Measurements from ENCODE around the gene COA4. TPM values are rescaled to one million over a fixed set of nuclear protein-coding genes. Genes with fewer than 3 reads are reported as not detected.
"Not testable (repeated sequence)": the region's sequence is repeated elsewhere in the genome, so short reads cannot be mapped to it uniquely, and the experiment has no call there.

The COA4 gene
- total RNA-seq, 4 donors from 2014 or later, result 53.3 to 73.2 (median 57.5) TPM

- intact Hi-C loops (cut with DNase I), result no loop called here
- peaks cover 21 to 65% (median 51%) of the 10 kb centered on the region in 4 donors for H3K36me3 ChIP-seq
- DNase-seq (ENCODE audit: extremely low spot score), result no peak
- H3K9me3 ChIP-seq, result no peaks in the 10 kb centered on the region
- no peak overlapping the region for H3K27ac ChIP-seq (replicated peaks in 1 of 4)
- WGBS, result 74% methylated on average over 3 of the region's 3 CpGs
- H3K4me3 ChIP-seq, result no peak overlapping the region
- H3K4me1 ChIP-seq, result no peaks in the 10 kb centered on the region
- H3K27me3 ChIP-seq, result no peaks in the 10 kb centered on the region
- TF ChIP-seq EP300 (IDR thresholded peaks at IDR 0.05) (no peak), POLR2A (IDR thresholded peaks at IDR 0.05; ENCODE audit: low read depth) (no peak), POLR2AphosphoS5 (IDR thresholded peaks at IDR 0.05) (no peak), CTCF (IDR thresholded peaks at IDR 0.05) (no peak)
Measured at GRCh38 chr11:73893041-73893440, 16.4 kb upstream of the COA4 start.

- no peaks in the 10 kb centered on the region for H3K4me1 ChIP-seq
- intact Hi-C loops (cut with DNase I), result no loop called here
- no peak overlapping the region for H3K27ac ChIP-seq (replicated peaks in 1 of 4)
- WGBS, result 71% methylated on average over 1 of the region's 1 CpG
- peaks cover 21 to 76% (median 59%) of the 10 kb centered on the region in 4 donors for H3K36me3 ChIP-seq
- H3K27me3 ChIP-seq, result no peaks in the 10 kb centered on the region
- no peak for TF ChIP-seq EP300 (IDR thresholded peaks at IDR 0.05)
- no peak for TF ChIP-seq POLR2A (IDR thresholded peaks at IDR 0.05; ENCODE audit: low read depth)
- TF ChIP-seq CTCF (IDR thresholded peaks at IDR 0.05), result no peak
- TF ChIP-seq POLR2AphosphoS5 (IDR thresholded peaks at IDR 0.05), result no peak
- no peak overlapping the region for H3K4me3 ChIP-seq
- H3K9me3 ChIP-seq, result no peaks in the 10 kb centered on the region
- no peak for DNase-seq (ENCODE audit: extremely low spot score)
Measured at GRCh38 chr11:73889536-73889935, 12.9 kb upstream of the COA4 start.

GRCh38 chr11:73889019-73889418 lies 12.4 kb upstream of the COA4 start:
- TF ChIP-seq CTCF (IDR thresholded peaks at IDR 0.05), result no peak
- TF ChIP-seq POLR2A (IDR thresholded peaks at IDR 0.05; ENCODE audit: low read depth), result no peak
- no peak for TF ChIP-seq POLR2AphosphoS5 (IDR thresholded peaks at IDR 0.05)
- TF ChIP-seq EP300 (IDR thresholded peaks at IDR 0.05), result no peak
- H3K27ac ChIP-seq (replicated peaks in 1 of 4), result no peak overlapping the region
- WGBS, result 44% methylated on average over 1 of the region's 1 CpG
- no peaks in the 10 kb centered on the region for H3K9me3 ChIP-seq
- no peak overlapping the region for H3K4me3 ChIP-seq
- DNase-seq (ENCODE audit: extremely low spot score), result no peak
- intact Hi-C loops (cut with DNase I), result no loop called here
- H3K27me3 ChIP-seq, result no peaks in the 10 kb centered on the region
- peaks cover 21 to 76% (median 59%) of the 10 kb centered on the region in 4 donors for H3K36me3 ChIP-seq
- no peaks in the 10 kb centered on the region for H3K4me1 ChIP-seq

- WGBS, result 92% methylated on average over 3 of the region's 3 CpGs
- Histone ChIP-seq H3K36me3 (peaks cover 21 to 79% (median 57%) of the 10 kb centered on the region in 4 donors), H3K27ac (replicated peaks in 1 of 4) (no peak overlapping the region), H3K27me3 (no peaks in the 10 kb centered on the region), H3K9me3 (no peaks in the 10 kb centered on the region), H3K4me3 (no peak overlapping the region), H3K4me1 (no peaks in the 10 kb centered on the region)
- TF ChIP-seq POLR2AphosphoS5 (IDR thresholded peaks at IDR 0.05) (no peak), EP300 (IDR thresholded peaks at IDR 0.05) (no peak), POLR2A (IDR thresholded peaks at IDR 0.05; ENCODE audit: low read depth) (no peak), CTCF (IDR thresholded peaks at IDR 0.05) (no peak)
- intact Hi-C loops (cut with DNase I), result no loop called here
- DNase-seq (ENCODE audit: extremely low spot score), result no peak
Measured at GRCh38 chr11:73888244-73888643, 11.6 kb upstream of the COA4 start.

- Histone ChIP-seq H3K36me3 (peaks cover 7 to 43% (median 23%) of the 10 kb centered on the region in 4 donors), H3K27me3 (no peaks in the 10 kb centered on the region), H3K9me3 (no peaks in the 10 kb centered on the region), H3K4me1 (no peaks in the 10 kb centered on the region), H3K4me3 (no peak overlapping the region), H3K27ac (replicated peaks in 1 of 4) (no peak overlapping the region)
- intact Hi-C loops (cut with DNase I), result no loop called here
- TF ChIP-seq POLR2AphosphoS5 (IDR thresholded peaks at IDR 0.05) (no peak), CTCF (IDR thresholded peaks at IDR 0.05) (no peak), EP300 (IDR thresholded peaks at IDR 0.05) (no peak), POLR2A (IDR thresholded peaks at IDR 0.05; ENCODE audit: low read depth) (no peak)
- WGBS, result 96% methylated on average over 2 of the region's 2 CpGs
- DNase-seq (ENCODE audit: extremely low spot score), result no peak
Measured at GRCh38 chr11:73883856-73884255, 7.2 kb upstream of the COA4 start.

- Histone ChIP-seq H3K36me3 (peaks cover 0 to 21% (median 9%) of the 10 kb centered on the region in 4 donors), H3K4me1 (peaks cover 11 to 21% (median 18%) of the 10 kb centered on the region in 4 donors)
- H3K9me3 ChIP-seq; DNase-seq (ENCODE audit: extremely low spot score); intact Hi-C loops (cut with DNase I); H3K27ac ChIP-seq (replicated peaks in 1 of 4); H3K27me3 ChIP-seq; H3K4me3 ChIP-seq: not testable (repeated sequence)
- WGBS, result 81% methylated on average over 10 of the region's 10 CpGs
Measured at GRCh38 chr11:73880449-73880848, 3.8 kb upstream of the COA4 start.
